Suprapubic skin (tissue), 4 donors: ENCODE data around the gene MCM9.

Experiments
- CTCF ChIP-seq, 2 donors: fragments of 200-600 bp in 1 of 2; fragments of 450-650 bp in 1 of 2; sonication (generic) in 1 of 2; IDR thresholded peaks; one replicate each; pipeline ENCODE4 v1.5.1; 2016 to 2019; ENCODE audit warnings: antibody characterized with exemption in 2 of 2, mild to moderate bottlenecking in 1 of 2, moderate library complexity in 1 of 2
- EP300 ChIP-seq: sonication (generic); formaldehyde crosslinking; IDR thresholded peaks from one replicate; pipeline ENCODE4 v1.6.1; 2017; ENCODE audit warnings: antibody characterized with exemption
- POLR2A ChIP-seq, 2 donors: fragments of 450-650 bp; IDR thresholded peaks; one replicate each; pipeline ENCODE4 v1.6.1; 2017; ENCODE audit warnings: antibody characterized with exemption in 2 of 2, mild to moderate bottlenecking in 2 of 2, moderate library complexity in 2 of 2
- POLR2AphosphoS5 ChIP-seq, 3 donors: sonication (generic); formaldehyde crosslinking; IDR thresholded peaks; one replicate each; pipeline ENCODE4 v1.6.1; 2017; ENCODE audit warnings: antibody characterized with exemption in 3 of 3

GRCh38 chr6:118882314-118882905, 52.5 kb downstream of the MCM9 start:
- TF ChIP-seq POLR2AphosphoS5 (IDR thresholded peaks at IDR 0.05) (no peak), CTCF (IDR thresholded peaks at IDR 0.05) (no peak), EP300 (no peak), POLR2A (IDR thresholded peaks at IDR 0.05) (no peak)
